GM19351 (cell line): Measurements from ENCODE around the gene PIK3R1.

Source experiments
- ATAC-seq: cut with Tn5 transposase; IDR thresholded peaks from one replicate; pipeline ENCODE4 v1.9.1; 2021; ENCODE audit warnings: mild to moderate bottlenecking, moderate library complexity; ENCODE audit not compliant: unreplicated experiment

Gene PIK3R1

GRCh38 chr5:68289498-68289897, 73.9 kb downstream of the PIK3R1 start:
- no peak for ATAC-seq

GRCh38 chr5:68290260-68290674, 74.7 kb downstream of the PIK3R1 start:
- ATAC-seq: no peak

- no peak for ATAC-seq
Measured at GRCh38 chr5:68290847-68291246, 75.3 kb downstream of the PIK3R1 start.

GRCh38 chr5:68292316-68292715, 76.8 kb downstream of the PIK3R1 start:
- ATAC-seq: no peak

- no peak for ATAC-seq
Measured at GRCh38 chr5:68295772-68296171, 80.2 kb downstream of the PIK3R1 start.

- ATAC-seq: no peak
Measured at GRCh38 chr5:68296895-68297294, 81.3 kb downstream of the PIK3R1 start.

- no peak for ATAC-seq
Measured at GRCh38 chr5:68297656-68298055, 82.1 kb downstream of the PIK3R1 start.

- no peak for ATAC-seq
Measured at GRCh38 chr5:68298479-68298878, 82.9 kb downstream of the PIK3R1 start.

- no peak for ATAC-seq
Measured at GRCh38 chr5:68299105-68299504, 83.5 kb downstream of the PIK3R1 start.

- ATAC-seq: no peak
Measured at GRCh38 chr5:68299575-68299974, 84.0 kb downstream of the PIK3R1 start.

GRCh38 chr5:68303038-68303738, 87.6 kb downstream of the PIK3R1 start:
- ATAC-seq: no peak

- no peak for ATAC-seq
Measured at GRCh38 chr5:68303754-68304420, 88.3 kb downstream of the PIK3R1 start.

GRCh38 chr5:68304421-68305052, 89.0 kb downstream of the PIK3R1 start:
- ATAC-seq: no peak

- no peak for ATAC-seq
Measured at GRCh38 chr5:68305223-68305870, 89.8 kb downstream of the PIK3R1 start.

- no peak for ATAC-seq
Measured at GRCh38 chr5:68306361-68307014, 90.9 kb downstream of the PIK3R1 start.

GRCh38 chr5:68313336-68313735, 97.8 kb downstream of the PIK3R1 start:
- no peak for ATAC-seq

GRCh38 chr5:68314465-68314864, 98.9 kb downstream of the PIK3R1 start:
- ATAC-seq: no peak

- peak; percentile 99 for ATAC-seq
Measured at GRCh38 chr5:68315679-68316271, 100.2 kb downstream of the PIK3R1 start.

GRCh38 chr5:68316469-68316868, 100.9 kb downstream of the PIK3R1 start:
- ATAC-seq: no peak

- no peak for ATAC-seq
Measured at GRCh38 chr5:68317646-68318045, 102.1 kb downstream of the PIK3R1 start.
